GM19397 (cell line): ENCODE data around the gene CD58.

ENCODE experiments used
- ATAC-seq: cut with Tn5 transposase; IDR thresholded peaks from one replicate; pipeline ENCODE4 v1.9.1; 2021; ENCODE audit warnings: mild to moderate bottlenecking, moderate library complexity; ENCODE audit not compliant: unreplicated experiment

The CD58 gene

GRCh38 chr1:116545359-116545705 is 25.5 kb downstream of the CD58 start:
- ATAC-seq, result no peak

- ATAC-seq, result peak; percentile 56
These were observed 26.1 kb downstream of the CD58 start for GRCh38 chr1:116544588-116545358.

- no peak for ATAC-seq
These were observed 30.7 kb downstream of the CD58 start for GRCh38 chr1:116540088-116540487.

- peak; percentile 76 for ATAC-seq
These were observed 32.3 kb downstream of the CD58 start for GRCh38 chr1:116538544-116538943.

- ATAC-seq, result no peak
These were observed 32.9 kb downstream of the CD58 start for GRCh38 chr1:116537898-116538297.

DNA sequence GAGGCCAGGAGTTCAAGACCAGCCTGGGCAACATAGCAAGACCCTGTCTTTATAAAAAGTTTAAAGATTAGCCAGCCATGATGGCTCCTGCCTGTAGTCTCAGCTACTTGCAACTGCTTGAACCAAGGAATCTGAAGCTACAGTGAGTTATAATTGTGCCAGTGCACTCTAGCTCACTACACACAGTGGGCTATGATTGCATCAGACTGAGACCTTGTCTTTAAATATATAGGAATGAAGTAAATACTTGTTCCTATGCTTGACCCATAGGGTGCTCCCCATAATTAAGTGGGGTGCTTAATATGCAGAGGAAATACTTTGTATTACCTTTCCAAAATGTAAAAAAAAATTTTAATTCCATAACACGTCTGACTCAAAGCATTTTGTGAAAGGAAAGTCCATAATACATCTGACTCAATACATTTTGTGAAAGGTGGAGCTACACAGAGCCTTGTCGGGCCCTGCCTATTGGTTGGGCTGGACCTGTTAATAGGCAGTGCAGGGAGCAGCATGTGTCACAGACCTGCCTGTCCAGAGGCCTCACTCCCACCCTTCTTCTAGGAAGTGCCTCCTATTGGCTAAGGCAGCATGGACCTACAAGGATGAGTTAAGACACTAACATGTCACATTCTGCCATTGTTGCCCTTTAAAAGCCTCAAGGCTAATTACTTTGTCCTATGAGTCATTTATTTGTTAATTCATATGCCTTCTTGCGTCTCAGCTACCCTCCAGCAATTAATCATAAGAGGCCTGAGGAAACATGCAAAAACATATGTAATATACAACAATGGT is 33.6 kb downstream of the CD58 start:
- no peak for ATAC-seq

DNA sequence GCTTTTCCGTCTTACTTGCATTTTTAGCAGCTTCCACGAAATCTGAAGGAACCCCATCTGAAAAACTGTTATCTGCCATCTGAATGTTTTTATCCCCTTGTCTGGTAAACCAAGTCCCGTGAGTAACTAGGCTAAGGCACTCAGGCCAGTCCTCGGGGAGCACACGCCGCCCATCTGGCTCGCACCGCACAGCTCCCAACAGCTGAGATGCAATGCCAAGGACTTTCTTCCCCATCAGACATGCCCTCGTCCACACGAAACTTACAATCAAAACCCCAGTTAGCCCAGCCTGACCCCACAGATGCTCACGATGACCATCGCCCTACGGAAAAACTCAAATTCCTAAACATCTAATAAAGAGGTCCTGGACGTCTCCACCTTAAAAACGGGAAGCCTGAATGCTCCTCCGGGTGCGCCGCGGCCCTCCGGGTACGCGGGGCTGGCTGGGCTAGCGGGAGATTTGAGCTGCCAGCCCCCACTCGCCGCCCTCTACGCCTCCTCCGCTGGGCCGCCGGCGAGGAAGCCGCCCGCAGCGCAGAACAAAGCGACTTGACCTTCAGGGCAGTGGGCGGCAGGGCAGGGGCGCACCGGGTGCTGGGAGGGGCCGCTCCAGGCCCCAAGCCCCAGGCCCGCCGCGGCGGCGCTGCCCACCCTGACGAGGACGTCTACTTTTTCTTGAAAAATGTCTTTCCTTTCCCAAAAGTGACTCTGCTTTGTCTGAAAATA is 36.6 kb downstream of the CD58 start:
- ATAC-seq, result no peak

GRCh38 chr1:116533429-116533820 is 37.4 kb downstream of the CD58 start:
- ATAC-seq, result no peak

GRCh38 chr1:116532671-116533428 is 38.0 kb downstream of the CD58 start:
- ATAC-seq, result no peak

GRCh38 chr1:116531917-116532316 is 38.9 kb downstream of the CD58 start:
- ATAC-seq, result no peak

DNA sequence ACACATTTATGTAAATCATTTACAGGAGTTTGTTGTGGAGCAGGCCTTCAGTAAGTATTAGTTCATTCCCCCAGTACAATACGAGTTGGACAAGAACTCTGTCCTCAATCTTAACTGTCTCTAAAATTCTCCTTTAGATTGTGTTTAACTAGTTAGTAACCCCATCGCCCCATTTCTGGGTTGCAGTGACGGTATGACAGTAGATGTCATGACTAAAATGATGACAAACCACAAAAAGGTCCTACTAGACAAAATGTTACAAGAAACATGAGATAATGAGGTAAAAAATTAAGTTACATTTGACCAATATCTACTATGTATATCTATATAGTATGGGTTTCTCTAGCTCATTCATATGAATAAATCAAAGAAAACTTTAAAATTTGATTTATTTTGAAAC is 41.1 kb downstream of the CD58 start:
- no peak for ATAC-seq

- no peak for ATAC-seq
These were observed 41.6 kb downstream of the CD58 start for GRCh38 chr1:116529199-116529631.

- no peak for ATAC-seq
These were observed 42.3 kb downstream of the CD58 start for GRCh38 chr1:116528329-116529083.

DNA sequence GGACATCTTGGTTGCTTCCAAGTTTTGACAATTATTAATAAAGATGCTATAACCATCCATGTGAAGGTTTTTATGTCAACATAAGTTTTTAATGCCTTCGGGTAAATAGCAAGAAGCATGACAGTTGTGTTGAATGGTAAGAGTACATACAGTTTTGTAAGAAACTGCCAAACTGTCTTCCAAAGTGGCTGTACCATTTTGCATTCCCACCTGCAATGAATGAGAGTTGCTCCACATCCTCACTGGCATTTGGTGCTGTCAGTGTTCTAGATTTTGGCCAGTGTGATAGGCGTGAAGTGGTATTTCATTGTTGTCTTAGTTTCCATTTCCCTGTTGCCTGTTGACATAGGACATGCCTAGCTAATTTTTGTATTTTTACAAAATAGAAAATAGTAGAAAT is 45.4 kb downstream of the CD58 start:
- ATAC-seq, result no peak

DNA sequence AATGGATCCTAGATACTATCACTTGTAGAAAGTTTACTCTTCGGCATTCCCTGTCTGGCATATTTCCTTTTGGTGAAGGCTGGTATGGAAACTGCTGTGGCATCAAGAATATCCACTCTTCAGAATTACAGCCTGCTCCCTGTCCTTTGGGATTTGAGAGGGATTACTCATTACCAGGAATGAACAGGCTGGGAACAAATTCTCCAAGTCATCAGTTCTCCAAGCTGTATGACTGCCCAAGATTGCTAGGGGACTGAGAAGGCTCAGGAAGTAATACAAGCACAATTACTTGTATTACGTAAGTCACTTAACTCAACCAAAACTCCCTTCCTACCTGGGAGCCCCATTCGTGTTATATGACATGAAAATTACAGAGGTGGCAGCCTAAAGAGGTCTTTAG is 49.6 kb downstream of the CD58 start:
- ATAC-seq, result no peak

- ATAC-seq, result no peak
These were observed 52.4 kb downstream of the CD58 start for GRCh38 chr1:116518400-116518799.

DNA sequence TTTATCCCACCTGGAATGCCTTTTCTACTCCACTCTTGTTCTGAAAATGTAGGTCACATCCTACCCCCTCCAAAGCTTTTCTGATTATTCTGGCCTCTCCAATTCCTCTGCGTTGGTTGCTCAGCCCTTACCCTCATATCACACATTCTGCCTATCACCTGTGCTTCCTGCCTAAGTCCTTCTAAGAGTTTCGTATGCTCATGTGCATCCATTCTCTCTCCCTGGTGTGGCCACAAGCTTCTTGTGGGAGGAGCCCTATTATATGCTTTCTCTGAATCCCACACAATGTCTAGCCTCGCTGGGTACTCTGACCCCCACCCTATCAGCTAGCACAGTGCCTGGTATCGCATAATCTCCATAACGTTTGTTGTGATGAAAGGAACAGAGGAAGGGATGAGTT is 54.2 kb downstream of the CD58 start:
- no peak for ATAC-seq

DNA sequence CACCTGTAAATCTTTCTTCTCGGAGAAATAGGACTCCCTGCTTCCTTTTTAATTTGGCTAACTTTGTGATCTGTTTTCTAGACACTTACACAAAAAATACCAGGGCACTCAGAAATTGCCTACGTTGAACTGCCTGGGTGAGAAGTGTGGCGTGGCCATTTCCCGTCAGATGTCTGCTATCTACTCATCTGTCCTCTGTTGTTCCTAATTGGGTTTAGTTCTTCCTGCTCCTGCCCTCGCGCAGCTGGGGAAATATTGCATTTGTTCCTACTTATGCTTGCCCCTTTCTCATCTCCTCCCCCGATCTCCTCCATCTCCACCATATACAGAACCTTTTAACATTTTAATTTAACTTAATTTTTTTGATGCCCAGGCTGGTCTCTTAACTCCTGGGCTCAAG is 55.1 kb downstream of the CD58 start:
- no peak for ATAC-seq

- peak; percentile 66 for ATAC-seq
These were observed 55.9 kb downstream of the CD58 start for GRCh38 chr1:116514708-116515525.
